SK-N-DZ (cell line): Measurements from ENCODE around the gene PIP5K1B.

Source experiments
- DNase-seq: peaks from one replicate; pipeline ENCODE4 v3.0.0-alpha.2; 2015; ENCODE audit warnings: low spot score

The PIP5K1B gene

DNA sequence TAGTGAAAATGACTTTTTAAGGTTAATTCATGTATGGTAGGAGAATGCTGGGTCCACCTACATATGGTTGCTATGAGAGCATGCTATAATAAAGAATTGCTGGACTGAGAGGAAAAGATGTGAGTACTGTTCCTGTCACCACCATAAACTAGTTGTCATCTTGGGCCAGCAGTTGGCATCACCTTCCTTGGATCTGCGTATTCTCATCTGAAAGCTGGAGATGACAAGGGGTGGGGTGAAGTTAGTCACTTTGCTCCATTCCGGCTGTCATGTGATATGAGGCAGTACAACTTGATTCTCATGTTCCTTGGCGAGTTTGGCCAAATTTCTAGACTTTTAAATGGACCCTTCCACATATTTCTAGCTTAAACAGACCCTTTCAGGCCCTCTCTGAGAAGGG, 33.3 kb downstream of the PIP5K1B start:
- no peak for DNase-seq

DNA sequence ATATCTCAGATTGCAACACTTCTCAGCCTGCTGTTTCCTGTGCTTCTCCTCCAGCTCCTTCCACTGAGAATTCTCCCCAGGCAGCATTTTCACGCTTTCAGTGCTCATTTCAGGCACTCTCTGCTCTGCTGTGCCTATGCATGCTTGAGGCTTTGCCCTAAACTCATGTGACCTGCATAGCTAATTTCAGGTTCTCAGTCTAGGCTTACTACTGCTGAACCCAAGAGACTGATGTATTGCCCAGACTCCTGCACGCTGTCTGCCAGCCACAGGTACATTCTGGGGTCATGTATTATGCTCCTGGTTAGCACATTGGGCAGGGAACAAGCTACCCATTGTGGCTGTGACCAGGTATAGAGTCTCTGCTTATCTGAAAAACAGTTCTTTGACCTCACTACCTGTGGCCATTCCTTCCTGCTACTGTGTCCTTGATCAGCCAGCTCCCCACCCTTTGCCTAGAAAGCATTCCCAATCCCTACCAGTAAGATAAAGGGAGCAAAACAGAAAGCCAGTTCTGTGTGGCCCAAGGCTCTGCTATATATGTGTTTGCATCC, 34.7 kb downstream of the PIP5K1B start:
- no peak for DNase-seq

DNA sequence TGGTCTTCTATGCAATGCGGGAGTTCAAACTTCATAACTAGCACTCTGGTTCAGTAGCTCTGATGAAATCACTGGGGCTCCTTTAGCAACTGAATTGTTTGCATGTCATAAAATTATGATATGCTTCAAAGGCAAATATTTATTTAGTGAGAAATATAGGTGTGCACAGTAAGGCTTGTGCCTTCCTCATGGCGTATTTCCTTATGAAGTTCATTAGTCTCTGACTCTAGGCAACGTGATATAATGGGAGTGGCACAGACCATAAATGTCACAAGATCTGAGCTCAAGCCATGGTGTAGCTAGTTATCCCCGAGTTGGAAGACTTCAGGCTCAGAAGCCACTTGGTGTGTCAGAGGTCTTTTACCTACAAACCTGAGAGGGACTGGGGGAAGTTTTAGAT, 35.5 kb downstream of the PIP5K1B start:
- DNase-seq, result no peak

DNA sequence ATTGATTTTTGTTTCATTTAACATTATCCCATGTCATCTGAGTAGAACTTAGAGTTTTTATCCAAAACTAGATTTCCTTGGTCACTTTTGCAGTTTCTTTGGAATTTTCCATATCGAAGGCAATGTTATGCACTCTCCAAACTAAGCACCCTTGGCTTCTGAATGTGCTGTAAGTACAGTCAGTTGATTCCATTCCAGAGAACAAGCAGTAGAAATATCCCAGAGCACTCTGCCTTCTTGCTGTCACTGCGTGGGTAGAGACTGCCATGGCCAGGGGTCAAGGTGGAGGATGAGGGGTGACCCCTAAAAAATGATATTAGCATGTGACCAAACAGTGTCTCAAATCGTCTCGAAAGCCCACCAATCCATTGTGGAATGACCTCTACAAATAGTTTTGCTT, 36.2 kb downstream of the PIP5K1B start:
- DNase-seq, result no peak

- no peak for DNase-seq
These were observed 36.8 kb downstream of the PIP5K1B start for GRCh38 chr9:68741704-68742332.

- no peak for DNase-seq
These were observed 37.3 kb downstream of the PIP5K1B start for GRCh38 chr9:68742333-68742730.

GRCh38 chr9:68744426-68744825, 39.4 kb downstream of the PIP5K1B start:
- DNase-seq, result no peak

DNA sequence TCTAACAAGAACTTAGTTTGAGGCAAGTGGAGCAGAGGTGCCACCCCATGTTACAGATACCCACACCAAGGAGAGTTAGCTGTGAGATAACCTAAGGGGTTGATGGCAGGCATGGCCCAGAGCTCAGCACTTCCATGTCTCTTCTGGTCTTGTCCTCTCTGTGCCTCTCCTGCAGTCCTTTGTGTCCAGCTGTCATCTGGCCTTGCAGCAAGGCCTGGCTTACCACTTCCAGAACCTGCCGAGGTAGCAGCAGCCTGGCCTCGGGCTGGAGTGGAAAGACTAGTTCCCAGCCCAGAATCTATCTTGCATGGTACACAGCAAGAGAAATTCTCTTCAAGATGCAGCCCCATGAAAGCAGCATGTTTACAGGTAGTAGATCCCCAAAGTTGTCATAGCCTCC, 41.5 kb downstream of the PIP5K1B start:
- DNase-seq, result no peak

- DNase-seq, result no peak
These were observed 42.0 kb downstream of the PIP5K1B start for GRCh38 chr9:68747043-68747533.

DNA sequence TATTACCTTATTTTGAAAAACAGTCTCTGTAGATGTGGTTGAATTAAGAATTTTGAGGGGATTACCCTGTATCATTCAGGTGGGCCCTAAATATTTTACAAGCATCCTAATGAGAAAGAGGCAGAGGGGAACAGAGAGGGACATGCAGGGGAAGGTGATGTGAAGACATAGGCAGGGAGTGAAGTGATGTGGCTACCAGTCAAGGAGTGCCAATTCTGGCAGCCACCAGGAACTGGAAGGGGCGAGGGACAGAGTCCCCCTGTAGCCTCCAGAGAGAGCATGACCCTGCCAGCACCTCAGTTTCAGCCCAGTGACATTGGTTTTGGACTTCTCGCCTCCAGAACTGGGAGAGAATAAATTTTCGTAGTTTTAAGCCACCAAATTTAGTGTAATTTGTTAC, 44.1 kb downstream of the PIP5K1B start:
- no peak for DNase-seq

DNA sequence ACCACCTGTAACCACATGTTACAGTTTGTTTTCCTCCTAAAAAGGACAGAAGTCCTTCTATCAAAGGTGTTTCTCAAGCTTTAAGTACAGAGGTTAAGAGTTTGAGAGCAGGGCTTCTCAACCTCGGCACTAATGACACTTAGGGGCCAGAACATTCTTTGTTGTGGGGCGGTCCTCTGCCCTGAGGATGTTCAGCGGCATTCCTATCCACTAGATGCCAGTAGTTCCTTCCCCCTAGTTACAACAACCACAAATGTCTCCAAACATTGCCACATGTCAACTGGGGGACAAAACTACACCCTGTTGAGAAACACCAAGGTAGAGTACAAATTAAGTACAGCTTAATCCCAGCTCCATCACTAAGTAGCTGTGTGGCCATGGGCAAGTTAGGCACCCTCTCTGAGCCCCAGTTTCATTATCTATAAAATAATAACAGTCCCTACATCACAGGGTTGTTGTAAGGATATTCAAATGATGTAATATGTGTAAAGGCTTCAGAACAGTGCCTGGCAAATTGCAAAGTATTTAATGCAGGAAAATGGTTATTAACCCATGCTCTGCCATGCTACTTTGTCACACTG, 44.6 kb downstream of the PIP5K1B start:
- no peak for DNase-seq

- DNase-seq, result no peak
These were observed 45.2 kb downstream of the PIP5K1B start for GRCh38 chr9:68750255-68750654.

GRCh38 chr9:68750786-68751185, 45.7 kb downstream of the PIP5K1B start:
- no peak for DNase-seq

GRCh38 chr9:68751556-68751955, 46.5 kb downstream of the PIP5K1B start:
- no peak for DNase-seq

DNA sequence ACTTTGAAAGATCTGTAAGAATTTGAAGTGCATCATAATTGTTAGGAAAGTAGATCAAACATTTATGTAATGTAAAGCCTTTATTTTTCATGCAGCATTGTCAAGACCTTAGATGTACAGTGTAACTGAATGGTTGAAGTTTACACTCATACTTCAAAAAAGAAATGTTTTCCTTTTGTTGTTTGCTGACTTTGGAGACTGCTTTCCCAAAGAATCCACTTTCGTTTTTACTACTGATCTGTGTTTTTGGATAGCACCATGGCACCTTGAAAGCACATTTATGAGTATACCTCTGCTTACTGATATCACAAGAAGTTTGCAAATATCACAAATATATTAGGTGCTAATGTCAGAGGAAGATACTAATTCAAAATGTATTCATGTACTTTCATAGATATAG, 50.0 kb downstream of the PIP5K1B start:
- no peak for DNase-seq

GRCh38 chr9:68755752-68756151, 50.7 kb downstream of the PIP5K1B start:
- DNase-seq, result no peak

DNA sequence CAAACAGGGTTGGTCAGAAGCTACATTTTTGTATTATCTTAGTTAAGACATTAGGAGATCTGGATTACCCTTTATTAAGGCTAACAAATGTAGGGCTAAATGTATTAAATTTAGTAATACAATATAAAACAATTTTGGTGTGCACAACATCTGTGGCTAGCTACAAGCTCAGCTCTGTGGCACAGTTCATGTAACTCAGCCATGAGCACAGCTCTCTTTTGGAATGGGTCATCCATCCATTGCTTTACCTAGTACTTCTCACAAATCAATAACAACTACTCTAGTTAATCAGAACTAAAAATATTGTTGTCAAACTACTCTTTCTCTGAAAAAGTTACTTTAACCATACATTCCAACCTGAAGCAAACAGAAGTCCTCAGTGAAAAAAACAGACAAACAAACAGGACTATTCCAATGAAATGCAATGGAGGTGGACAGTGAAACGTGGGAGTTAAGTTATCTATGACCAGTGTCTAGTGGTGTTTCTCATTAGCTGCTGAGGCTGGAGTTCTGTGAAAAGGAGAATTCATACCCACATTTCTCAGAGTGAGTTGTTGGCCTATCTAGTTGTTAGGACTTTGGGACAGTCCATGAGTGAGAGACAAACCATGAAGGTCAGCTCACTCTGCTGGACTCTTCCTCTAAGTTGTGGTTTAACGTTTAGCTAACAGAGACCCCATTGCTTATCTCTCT, 55.1 kb downstream of the PIP5K1B start:
- no peak for DNase-seq

DNA sequence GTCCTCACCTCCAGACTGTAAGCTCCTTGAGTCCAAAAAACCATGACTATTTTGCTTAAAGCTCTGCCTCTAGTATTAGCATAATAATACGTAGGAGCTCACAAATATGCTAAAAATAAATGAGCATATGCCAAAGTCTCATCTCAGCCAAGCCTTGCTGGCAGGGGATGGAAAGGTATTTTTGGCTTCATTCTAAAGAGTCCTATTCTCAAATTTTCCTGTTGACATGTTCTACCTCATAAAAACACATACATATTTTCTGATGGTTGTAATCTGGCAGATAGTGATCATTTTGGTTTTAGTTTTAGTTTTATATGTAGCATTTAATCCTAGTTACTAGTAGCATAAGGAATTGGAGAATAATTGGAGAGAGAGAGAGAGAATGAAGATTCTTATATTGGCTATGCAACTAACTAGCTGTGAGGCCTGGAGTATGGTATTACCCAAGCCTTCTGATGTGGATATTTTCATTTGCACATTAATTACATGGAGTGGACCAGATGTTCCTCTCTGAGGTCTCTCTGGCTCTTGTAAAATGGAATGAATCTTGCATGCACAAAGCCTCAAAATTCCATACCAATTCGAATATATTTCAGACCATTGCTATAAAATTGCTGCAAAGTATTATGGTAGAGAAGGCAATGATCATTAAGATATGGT, 55.8 kb downstream of the PIP5K1B start:
- no peak for DNase-seq

DNA sequence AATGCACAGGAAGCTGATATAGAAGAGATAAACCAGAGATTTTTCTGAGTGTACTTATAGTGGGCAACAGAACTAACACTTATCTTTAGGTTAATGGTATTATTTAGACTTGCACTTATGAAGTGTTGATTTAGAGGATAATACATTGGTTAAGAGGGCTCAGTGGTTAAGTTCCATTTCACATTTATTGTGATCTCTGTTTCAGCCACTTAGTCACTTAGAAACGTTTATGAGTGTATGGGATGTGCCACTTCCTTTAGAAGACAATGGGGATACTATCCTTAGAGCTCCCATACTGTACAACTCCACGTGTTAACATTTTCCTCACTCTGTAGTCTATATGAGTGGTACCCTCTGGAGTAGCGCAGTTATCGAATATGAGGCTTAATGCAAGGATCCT, 57.5 kb downstream of the PIP5K1B start:
- DNase-seq, result no peak

DNA sequence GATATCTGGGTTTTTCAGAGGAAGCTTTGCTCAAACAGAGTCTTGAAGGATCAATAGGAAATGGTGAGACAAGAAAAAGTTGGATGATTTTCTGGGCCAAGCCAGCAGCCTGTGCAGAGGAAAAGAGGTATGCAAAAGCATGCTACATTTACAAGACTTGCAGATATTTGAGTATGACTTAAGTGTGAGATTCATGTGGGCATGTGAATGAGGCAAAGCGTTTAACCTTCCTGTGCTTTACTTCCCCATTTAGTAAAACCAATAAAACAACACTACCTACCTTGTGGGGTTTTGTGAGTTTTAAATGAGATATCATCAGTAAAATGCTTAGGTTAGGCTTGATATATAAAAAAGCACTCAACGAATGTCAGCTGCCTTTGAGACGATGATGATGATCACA, 58.1 kb downstream of the PIP5K1B start:
- no peak for DNase-seq

DNA sequence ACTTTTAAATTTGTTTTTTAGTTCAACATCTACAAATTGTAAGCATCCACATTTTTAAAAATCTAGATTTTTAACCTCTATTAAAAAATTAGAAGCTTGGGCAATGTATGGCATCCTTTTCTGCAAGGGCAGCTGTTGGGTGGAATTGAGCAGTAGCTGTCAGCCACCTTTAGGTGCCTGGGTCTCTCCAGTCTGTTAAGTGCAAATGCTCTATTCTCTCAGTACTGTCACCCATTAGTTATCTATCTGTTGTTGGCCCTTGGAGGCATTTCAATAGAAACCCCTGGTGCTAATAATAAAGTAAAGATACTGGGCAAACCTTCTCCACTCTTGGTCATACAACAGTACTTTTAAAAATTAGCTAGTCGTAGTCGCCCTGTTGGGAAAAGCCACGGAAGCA, 63.6 kb downstream of the PIP5K1B start:
- no peak for DNase-seq

DNA sequence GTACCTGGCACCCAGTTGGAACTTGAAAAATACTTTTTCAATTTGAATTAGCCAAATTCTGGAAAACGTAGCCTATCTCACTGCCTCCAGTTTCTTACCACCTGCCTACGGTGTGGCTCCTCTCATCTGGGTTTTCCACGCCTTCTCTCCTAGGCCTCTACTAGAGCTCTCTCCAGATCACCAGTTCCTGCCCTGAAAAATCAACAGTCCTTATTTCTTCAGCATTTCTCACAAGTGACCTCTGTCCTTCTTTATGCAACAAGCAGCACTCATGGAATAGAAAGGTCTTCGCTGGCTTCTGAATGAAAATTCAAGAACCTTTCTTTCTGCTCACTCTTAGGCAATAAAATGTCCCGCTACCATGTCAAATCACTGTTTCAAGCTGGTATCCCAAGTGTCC, 64.8 kb downstream of the PIP5K1B start:
- no peak for DNase-seq
